ENCODE measurements around the gene C4orf50.

DNA sequence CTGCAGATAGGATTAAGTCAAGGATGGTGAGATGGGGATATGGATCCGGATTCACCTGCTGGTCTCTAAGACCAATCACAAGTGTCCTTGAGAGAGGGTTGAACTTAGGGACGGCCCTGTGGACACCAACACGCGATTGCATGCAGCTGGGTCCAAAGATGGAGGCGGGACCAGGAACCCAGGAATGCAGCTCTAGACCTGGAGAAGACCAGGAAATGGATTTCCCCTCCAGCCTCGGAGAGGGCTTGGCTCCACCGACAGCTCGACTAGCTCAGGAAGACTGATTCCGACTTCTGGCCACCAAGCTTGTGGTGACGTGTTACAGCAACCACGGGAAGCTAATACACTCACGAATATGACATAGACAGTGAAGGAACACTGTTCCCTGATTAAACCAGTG is 4.7 kb downstream of the C4orf50 start:
- TF ChIP-seq EP300 (IDR thresholded peaks at IDR 0.05; ENCODE audit: low read depth) (no peak), POLR2A (IDR thresholded peaks at IDR 0.05) (no peak)
